ENCODE measurements around the gene RAD51B.

RAD51B gene

DNA sequence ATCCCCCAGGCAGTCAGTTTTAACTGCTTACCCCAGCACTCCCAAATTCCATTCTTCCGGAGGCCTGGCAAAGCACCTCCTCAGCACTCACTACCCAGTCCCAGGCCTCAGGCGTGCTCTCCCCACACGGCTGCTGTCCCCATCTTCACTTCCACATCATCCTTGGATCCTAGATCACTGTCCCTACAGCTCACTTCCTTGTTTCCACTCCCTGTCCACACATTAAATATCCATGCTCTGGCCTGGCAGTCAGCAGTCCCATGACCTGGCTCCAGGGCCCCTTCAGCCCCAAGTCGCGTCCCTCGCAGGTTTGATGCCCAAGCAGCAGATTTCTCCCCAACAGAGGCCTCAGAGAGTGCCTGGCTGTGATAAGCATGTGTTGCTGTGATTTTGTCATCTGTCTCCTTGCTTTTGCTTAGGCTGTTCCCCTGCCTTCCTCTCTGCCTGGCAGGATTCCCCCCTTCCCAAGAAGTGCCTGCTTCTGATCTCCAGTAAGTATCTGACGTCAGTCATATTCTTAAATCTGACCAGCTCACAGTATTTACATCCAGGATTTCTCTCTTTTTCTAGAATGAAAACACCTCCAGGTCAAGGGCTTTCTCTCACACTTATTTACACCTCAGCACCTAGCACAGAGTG, 731.6 kb downstream of the RAD51B start:
- in situ Hi-C loops (cut with MboI; ENCODE audit: low sequenced_read_pairs), result no loop called here

DNA sequence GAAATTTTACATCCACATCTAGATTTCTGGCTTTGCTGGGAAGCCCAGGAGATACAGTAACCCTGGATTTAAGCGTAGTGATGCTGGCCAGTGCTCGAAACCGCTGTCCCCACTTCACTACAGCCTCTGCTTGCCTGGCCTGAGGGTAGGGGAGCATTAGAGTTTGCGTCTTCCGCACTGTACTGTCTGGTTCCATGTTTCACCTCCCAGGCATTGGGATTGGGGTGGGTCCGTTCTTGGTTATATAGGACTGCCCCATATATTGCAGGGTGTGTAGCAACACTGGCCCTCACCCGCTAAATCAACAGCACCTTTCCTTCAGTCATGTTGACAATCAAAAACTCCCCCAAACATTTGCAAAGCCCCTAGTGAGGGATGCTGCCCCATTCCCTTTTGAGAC, 732.5 kb downstream of the RAD51B start:
- in situ Hi-C loops (cut with MboI; ENCODE audit: low sequenced_read_pairs), result no loop called here

DNA sequence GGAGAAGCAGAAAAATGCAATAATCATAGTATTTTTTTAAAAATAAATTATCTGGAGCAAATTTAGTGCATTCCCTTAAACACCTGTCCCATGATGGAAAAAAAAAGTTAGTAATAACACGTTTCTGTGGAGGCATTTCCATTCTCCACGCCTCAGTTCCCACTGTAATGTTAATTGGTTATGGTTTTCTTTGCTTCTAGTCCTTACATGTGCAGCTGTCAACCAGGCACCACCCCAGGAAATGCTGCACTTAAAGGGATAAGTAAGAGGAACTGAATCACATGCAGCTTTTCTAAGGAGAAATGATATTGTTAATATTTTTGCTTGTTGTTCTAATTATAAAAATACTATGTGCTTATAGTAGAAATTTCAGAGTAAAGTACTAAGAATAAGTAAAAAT, 733.0 kb downstream of the RAD51B start:
- in situ Hi-C loops (cut with MboI; ENCODE audit: low sequenced_read_pairs), result no loop called here

DNA sequence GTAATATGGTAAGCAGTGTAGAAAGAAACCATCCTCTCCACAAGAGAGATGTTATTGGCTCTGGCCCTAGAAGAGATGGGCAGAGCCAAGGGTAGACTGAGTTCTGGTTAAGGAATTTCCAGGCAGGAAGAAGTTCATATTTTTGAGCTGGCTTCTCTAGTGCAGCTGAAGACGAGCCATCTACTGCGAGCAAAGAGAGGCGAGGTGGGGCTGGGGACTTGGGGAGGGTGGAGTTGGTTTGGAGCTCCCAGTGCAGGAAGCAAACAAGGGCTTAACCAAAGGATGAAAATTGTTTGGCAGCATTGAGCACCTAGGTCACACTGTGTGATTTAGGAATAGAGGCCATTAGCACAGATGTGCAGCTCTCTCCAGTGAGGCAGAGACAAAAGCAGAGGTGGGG, 733.7 kb downstream of the RAD51B start:
- in situ Hi-C loops (cut with MboI; ENCODE audit: low sequenced_read_pairs), result no loop called here

DNA sequence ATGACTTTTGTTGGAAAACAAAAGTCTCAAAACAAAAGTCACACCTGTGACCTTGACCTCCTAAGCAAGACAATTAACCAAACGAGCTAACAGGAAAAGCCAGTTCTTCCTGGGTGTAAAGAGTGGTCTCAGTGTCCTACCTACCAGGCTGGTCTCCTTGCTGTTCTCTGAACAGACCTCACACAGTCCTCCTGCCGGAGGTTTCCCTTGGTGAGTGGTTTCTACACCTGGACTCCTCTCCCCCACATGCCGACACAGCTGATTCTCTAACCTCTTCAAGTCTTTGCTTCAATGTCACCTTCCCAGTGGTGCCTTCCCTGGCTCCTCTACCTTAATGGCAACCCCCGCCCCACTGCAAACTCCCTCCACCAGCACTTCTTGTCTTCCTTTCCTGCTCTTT, 734.7 kb downstream of the RAD51B start:
- in situ Hi-C loops (cut with MboI; ENCODE audit: low sequenced_read_pairs), result no loop called here

DNA sequence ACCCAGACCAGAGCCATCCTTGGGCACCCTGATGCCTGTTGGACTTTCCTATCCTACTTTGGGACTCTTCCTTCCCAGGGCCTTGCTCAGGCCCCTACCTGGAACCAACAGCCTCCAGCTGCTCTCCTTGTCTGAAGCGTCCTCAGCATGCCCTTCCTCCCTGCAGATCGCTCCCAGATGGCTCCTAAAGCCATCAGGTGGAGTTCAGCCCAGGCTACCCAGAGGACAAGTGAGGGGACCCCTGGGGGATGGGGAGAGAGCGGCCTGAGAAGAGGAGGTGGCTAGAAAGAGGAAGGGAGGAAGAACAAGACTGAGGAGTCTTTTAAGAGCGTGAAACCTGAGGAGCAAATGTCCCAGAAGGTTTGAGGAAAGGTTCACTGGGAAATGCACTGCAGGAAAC, 736.7 kb downstream of the RAD51B start:
- in situ Hi-C loops (cut with MboI; ENCODE audit: low sequenced_read_pairs), result no loop called here

DNA sequence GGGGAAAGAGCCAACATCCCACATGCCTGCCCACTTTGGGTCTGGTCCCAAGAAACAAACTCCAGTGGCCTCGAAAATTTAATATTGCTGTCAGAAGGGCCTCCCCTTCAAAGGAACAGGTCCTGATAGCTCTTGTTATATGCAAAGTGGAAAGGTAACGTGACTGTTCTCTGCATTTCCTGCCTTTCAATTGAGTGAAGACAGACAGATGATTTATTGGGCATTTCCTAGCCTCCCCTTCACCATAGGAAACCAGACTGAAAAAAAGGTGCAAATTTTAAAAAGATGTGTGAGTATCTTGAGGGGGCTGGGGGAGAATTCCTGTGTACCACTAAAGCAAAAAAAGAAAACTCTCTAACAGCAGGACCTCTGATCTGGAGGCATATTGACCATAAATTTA, 738.1 kb downstream of the RAD51B start:
- in situ Hi-C loops (cut with MboI; ENCODE audit: low sequenced_read_pairs), result no loop called here

DNA sequence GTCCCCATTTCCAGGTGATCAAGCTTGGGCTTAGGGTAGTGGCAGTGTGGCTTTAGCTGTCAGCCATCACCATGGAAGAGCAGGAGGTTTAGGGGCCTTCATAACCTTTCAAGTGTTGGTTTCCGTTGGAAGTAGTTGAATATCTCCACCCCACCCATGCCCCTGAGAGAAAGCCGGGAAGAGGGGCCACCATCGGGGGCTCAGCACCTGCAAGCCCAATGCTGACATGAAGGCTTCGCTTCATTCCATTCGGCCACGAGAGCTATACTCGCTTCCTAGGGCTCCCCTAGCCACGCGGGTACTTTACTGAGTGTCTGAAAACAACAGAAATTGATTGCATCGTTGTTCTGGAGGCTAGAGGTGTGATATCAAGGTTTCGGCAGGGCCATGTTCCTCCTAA, 738.5 kb downstream of the RAD51B start:
- in situ Hi-C loops (cut with MboI; ENCODE audit: low sequenced_read_pairs), result no loop called here

DNA sequence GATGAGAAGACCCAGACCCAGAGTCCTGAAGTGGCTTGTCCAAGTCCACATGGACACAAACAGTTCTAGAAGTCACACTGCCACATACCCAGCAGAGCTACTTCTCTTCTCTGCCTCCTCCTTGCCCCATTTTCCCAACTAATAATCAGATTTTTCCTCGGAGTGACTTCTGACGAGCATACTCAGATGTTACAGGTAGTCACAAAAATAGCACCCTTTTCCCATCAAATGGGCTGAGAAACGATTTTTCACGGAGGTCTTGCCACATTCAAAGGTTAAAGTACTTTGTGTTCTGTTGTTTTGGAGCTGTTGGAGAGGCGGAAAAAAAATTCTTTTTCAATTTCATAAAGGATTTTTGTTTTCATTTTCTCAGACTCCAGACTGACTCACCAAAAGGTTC, 740.4 kb downstream of the RAD51B start:
- in situ Hi-C loops (cut with MboI; ENCODE audit: low sequenced_read_pairs), result no loop called here

DNA sequence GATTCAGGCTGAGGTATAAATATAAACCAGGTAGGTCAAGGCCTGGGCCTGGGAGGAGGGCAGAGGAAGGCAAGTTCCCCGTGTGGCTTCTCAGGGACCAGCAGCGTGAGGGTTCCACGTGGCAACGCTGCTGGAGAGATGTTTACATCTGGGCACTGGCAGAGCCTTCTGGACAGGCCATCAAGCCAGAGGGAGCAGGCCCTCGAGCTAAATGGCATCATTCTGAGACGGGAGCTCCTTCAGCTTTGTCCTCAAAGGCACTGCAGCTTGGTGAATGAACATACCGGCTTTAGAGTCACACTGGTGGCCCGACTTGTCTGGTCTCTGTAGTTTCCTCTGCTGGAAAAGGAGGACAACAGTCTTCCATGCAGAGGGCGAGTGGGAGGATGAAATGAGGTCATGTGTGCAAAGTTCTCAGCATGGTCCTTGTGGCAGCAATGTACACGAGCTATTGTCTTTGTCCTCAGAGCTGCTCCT, 742.0 kb downstream of the RAD51B start:
- in situ Hi-C loops (cut with MboI; ENCODE audit: low sequenced_read_pairs), result no loop called here

DNA sequence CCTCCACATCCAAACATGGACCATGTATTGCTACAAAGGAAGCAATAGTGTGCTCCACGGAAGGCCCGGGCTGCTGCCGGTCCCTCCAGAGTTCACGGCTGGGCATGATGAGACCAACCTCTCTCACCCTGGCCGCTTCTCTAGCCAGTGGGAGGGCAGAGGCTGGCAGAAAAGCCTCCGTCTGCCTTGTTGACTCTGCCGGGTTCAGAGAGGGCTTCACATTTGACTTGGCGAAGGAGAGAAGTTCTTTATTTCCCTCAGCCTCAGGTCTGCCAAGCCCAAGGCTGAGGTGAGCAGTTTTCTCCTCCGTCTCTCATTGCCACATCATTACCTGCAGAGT, 743.3 kb downstream of the RAD51B start:
- in situ Hi-C loops (cut with MboI; ENCODE audit: low sequenced_read_pairs), result no loop called here

DNA sequence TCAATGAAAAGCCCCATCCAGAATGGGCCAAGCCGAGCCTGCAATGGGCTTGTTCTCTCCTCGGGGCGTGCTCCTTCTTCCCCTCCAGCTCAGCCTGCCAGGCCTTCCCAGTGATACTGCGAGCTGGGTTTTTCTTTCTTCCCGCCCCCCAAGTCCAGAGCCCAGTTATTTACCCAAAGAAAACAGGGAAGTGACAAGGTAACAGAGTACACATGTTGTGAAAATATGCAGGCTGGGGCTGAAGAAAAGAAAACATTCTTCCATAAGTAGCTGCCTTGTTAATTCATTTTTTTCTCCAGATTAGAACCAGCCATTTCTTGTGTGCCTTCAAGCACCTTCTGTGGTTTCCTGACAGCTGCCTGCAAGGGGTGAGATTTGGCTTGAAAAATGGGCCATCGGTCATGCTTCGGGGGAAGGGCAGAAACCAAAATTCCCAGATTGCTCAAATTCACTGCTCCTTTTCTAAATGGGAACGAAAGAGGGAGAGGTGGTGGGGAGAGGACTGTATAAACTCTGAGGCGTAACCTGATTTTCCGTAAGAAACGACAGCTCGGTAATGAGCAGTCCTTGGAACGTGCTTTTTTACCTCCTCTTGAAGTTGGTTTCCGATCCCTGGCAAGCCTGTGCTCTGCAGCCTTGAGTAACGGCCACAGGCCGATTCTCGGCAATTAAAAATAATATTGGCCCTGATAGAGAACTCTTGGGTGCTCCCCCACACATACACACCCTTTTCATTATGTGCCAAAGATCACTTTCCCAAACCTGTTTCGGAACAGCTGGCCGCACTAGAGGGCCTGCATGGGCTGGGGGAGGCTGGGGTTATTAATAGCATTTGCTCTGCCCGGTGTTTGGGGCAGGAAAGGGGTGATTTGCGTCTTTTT, 743.9 kb downstream of the RAD51B start:
- in situ Hi-C loops (cut with MboI; ENCODE audit: low sequenced_read_pairs), result no loop called here

DNA sequence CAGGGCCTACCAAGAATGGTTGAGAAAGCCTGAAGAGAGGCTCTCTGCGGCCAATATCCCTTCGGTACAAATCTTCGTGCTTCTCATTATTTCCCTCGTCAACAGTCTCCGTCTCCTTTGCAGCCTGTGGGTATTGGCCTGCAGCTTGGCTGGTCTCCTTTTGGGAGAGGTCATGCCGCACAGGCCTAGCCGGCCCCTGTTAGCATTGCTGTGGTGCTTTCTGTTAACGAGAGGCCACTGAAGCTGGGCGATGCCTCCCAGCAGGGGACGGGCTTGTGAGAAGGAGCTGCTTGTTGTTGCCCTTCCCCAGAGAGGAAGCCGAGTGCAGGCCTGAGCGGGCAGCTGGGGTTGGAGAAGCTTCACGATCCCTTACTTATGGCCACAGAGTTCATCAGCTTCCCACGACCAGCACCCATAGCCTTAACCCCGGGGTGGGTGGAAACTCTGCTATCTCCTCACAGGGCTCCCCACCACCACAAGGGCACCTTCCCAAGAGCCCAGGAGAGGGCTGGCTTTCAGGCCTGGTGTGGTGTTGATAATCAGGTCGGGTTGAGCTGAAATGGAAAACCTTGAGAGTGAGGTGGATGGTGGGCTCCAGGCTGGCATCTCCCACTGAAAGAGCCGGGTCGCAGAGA, 744.7 kb downstream of the RAD51B start:
- in situ Hi-C loops (cut with MboI; ENCODE audit: low sequenced_read_pairs), result no loop called here

DNA sequence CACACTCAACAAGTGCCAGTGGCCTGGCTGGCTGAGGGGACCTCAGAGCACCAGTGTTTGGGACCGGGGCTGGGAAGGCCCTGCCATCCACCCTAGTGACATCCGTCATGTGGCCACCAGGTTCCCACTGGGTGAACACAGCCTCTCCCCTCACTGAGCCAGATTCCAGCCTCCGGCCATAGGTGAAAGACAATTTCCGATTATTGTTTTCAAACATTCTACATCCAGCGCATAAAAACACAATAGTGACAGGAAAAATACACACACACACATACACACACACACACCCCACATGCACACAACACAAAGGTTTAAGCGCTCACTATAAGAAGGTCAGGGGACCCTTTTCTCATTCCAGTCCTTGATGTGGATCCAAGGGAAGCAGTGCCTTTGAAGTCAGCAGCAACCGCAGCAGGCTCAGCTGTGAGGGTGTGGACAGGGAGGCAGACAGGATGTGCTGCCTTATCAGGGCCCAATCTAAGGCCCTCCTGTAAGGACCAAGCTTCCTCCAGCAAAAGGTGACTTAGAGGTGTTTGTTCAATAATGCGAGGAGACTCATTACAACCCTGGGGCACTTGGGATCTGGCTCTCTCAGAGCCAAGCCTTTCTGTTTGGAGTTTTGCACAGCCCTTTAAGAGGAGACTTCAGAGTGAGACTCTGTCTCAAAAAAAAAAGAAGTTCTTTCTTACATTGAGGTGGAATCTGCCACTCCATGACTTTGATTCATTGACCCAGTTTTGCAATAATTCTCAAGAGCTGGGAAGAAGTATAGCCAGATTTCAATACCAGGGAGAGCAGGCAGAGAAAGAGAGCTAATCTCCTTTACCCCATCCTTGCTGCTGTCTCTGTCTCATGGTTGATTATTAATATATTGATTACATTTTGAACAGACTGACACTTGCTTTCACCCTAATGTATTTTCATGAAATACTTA, 745.5 kb downstream of the RAD51B start:
- in situ Hi-C loops (cut with MboI; ENCODE audit: low sequenced_read_pairs), result no loop called here

DNA sequence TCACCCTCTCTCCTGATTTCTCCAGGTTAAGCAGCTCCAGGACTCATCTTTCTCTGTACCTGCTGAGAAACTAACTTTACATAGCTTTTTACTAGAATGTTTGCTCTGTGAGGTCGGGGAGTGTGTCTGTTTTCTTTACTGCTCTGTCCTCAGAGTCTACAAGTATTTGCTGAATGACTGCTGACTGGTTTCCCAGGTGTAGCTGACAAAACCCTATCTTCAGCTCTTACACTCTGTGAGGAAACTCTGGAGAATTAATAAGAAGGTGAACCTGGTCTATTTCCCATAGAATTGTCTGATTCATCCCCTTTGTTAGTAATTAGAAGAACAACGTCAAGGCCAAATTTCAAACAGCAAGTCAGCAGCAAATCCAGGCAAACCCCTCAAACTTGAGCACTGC, 746.5 kb downstream of the RAD51B start:
- in situ Hi-C loops (cut with MboI; ENCODE audit: low sequenced_read_pairs), result no loop called here

DNA sequence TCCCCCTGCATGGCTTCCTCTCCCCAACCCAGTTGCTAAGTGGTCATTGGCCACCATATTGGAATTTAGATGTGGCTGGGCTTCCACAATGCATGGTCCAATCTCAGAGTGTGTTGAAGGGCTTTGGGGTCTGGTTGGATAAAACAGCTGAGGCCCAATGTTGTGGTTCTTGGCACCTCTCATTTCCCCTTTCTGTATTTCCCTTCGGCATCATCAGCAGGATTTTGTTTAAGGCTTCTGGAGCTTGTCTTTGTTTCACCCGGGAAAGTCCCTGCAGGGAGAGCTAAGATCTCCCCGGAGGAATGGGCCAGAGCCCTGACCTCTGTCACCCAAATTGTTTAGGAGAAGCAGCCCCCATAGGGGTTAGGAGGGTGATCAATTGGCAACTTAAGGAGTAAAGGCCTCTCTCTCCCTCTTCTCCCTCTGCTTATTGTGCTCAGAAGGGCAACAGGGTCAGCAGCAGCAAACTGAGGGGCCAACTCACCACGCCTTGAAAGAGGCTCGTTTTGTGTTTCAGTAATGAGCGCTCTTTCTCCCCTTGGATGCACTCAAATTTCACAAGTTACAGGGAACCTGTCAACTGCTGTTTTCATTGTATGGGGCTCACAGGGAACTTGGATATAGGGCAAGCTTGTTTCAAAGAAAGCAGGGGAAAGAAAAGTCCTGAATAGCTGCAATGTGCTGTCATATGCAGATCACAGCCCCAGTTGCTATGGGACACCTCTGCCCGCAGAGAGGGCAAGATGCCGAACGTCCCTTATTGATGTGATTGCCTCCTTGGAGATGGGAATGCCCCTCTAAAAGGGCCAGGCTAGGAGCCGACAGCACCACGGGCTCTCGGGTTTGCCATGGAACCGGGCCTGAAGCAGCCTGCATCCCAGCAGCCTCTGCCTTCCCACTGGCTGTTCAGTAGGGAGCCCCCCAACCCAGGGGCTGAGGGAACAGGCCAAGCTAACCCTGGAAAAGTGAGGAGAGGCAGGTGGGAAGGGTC, 749.6 kb downstream of the RAD51B start:
- in situ Hi-C loops (cut with MboI; ENCODE audit: low sequenced_read_pairs), result no loop called here

DNA sequence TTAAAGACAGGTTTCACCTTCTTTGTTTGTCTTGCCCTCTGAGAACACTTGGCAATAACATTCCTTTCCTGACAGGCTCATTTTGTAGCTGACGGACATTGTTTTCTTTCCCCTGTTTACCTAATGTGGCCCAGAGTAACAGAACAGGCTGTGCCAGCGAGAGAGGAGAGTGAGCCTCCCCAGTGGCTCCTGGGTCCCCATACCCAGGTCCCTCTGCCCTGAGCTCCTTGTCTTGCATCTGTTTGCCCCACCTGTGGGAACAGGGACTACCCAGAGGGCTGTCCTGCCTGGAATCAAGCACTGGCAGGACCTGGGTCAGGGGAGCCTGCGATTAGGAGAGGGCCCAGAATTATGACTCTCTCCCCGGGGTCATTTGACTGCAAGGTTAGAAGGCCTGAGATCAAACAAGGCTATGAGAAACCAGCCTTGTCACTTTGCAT, 750.4 kb downstream of the RAD51B start:
- in situ Hi-C loops (cut with MboI; ENCODE audit: low sequenced_read_pairs), result no loop called here

DNA sequence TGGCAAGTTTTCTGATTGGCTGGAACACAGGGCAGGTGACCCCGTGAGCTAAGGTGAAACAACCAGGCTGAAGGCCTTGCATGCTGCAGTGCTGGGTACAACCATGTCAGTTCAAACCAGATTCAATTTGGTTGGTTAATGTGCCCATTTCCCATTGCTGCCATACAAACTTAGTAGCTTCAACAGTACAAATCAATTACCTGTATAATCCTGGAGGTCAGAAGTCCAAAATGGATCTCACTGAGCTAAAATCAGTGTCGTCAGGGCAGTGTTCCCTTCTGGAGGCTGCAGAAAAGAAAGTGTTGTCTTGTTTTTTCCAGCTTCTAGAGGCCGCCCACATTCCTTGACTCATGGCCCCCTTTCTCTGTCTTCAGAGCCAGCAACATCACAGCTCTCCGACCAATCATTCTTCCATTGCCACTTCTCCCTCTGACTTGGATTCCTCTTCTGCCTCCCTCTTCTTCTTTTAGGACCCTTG, 751.6 kb downstream of the RAD51B start:
- in situ Hi-C loops (cut with MboI; ENCODE audit: low sequenced_read_pairs), result no loop called here

DNA sequence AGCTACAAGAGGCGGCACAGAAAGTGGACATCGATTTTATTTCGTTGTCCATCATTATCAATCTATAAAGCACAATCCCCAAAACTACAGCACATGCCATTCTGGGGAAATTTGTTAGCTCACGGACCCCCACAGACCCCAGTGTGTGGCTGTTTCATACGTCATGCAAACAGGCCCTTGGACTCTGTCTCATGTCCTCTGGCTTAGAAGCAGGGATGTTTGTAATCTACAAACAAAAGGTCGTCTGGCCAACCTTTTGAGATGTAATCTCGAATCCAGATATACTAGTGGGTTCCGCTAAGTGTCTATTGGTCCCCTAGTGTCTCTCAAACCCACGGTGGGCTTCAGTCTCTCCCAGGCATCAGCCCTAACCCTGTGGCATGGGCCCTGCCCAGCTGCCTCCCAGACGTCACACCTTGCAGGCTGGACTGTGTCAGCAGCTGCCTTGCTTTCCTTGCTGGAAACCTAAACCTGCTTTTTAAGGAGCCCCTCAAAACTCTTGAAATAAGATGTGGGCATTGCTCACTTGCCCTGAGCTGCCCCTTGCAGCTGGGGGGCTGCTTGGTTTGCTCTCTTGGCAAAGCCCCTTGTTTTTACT, 752.4 kb downstream of the RAD51B start:
- in situ Hi-C loops (cut with MboI; ENCODE audit: low sequenced_read_pairs), result no loop called here
